ENCODE results near the gene MRPL4.

The MRPL4 gene

DNA sequence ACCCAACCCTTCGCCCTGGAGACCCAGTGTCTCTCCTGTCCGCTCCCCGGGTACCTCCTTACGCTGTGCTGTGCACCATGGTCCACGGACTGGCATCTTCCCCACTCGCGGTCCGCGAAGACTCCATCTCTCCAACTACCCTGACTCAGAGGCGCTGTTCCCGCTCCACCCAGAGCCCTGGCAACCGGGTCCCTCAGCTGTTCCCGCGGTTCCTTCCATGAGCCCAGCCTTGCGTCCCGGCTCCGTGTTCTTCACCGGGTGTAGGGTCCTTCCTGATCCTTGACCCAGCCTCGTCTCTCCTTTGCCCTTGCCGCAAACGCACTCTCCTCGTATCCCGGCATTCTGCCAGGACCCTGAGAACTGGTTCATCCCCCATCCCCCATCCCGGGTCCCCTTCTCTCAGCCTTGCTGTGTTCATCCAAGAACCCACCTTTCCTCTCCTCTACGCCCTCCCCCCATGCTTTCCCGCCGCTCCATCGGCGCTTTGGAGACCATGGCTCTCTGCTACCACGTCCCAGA lies 38.4 kb downstream of the MRPL4 start:
- DNase-seq = peak; percentile 24

DNA sequence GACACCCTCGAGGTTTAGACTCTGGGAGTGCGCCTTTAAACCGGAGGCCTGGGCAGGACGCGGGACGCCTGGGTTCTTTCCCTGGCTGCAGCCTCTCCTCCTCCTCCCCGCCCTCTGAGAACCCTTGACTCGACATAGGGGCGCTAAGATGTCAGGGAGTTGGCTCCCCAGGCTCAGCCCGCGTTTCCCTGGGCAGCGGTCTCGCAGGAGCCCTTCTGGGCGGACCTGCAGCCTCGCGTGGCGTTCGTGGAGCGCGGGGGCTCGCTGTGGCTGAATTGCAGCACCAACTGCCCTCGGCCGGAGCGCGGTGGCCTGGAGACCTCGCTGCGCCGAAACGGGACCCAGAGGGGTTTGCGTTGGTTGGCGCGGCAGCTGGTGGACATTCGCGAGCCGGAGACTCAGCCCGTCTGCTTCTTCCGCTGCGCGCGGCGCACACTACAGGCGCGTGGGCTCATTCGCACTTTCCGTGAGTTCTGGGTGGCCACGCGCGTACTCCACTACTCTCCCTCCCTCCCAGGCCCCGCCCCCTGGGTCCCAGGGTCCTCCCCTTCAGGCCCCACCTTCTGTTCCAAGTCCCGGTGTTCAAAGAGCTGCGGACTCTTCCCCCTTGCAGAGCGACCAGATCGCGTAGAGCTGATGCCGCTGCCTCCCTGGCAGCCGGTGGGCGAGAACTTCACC lies 39.0 kb downstream of the MRPL4 start:
- DNase-seq = peak; percentile 67

DNA sequence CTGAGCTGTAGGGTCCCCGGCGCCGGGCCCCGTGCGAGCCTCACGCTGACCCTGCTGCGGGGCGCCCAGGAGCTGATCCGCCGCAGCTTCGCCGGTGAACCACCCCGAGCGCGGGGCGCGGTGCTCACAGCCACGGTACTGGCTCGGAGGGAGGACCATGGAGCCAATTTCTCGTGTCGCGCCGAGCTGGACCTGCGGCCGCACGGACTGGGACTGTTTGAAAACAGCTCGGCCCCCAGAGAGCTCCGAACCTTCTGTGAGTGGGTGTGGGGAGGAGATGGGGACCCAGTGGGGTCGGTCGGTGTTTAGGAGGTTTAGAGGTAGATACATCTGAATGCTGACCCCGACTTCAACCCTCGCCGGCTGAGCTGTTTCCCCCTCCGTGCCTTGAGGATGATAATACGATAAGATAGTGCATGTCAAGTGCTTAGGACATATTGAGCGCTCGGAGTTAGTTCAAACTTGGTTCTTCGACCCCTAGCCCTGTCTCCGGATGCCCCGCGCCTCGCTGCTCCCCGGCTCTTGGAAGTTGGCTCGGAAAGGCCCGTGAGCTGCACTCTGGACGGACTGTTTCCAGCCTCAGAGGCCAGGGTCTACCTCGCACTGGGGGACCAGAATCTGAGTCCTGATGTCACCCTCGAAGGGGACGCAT lies 39.7 kb downstream of the MRPL4 start:
- no peak for DNase-seq

DNA sequence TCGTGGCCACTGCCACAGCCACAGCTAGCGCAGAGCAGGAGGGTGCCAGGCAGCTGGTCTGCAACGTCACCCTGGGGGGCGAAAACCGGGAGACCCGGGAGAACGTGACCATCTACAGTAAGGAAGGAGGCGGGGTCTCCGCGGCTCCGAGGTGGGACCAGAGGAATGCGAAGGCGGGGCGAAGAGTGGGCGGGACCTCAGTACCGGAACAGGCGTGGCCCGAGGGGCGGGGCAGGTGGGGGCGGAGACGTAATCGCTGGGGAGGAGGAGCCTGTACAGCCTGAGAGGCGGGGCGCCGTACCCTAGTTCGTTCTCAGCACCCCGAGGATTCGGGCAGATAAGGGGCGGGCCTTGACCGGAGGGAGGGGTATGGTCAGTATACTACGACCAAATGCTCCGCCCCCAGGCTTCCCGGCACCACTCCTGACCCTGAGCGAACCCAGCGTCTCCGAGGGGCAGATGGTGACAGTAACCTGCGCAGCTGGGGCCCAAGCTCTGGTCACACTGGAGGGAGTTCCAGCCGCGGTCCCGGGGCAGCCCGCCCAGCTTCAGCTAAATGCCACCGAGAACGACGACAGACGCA lies 40.3 kb downstream of the MRPL4 start:
- peak; percentile 89 for DNase-seq

DNA sequence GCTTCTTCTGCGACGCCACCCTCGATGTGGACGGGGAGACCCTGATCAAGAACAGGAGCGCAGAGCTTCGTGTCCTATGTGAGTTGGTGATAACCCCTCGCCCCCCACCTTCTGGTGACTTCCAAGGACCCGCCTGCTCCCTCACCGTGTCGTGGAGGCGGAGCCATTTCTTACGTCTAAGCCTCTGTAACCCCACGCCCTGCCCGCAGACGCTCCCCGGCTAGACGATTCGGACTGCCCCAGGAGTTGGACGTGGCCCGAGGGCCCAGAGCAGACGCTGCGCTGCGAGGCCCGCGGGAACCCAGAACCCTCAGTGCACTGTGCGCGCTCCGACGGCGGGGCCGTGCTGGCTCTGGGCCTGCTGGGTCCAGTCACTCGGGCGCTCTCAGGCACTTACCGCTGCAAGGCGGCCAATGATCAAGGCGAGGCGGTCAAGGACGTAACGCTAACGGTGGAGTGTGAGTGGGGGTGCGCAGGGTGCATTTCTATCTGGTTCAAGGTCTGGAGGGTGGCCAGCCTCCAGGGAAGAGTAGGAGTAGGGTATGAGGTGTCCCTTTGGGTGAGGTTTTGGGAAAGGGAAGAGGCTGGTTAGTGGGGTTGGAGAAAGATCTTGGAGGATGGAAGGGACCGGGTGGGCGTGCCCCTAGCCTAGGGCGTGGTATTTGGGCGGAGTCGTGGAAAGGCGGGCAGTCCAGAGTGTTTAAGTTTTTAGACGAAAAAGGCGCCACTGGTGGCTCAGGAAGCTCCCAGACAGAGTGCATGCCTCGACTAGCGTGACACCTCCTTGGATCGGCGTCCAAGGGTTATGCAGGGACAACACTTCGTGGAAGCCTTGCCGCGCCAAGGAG lies 41.0 kb downstream of the MRPL4 start:
- DNase-seq = peak; percentile 34

DNA sequence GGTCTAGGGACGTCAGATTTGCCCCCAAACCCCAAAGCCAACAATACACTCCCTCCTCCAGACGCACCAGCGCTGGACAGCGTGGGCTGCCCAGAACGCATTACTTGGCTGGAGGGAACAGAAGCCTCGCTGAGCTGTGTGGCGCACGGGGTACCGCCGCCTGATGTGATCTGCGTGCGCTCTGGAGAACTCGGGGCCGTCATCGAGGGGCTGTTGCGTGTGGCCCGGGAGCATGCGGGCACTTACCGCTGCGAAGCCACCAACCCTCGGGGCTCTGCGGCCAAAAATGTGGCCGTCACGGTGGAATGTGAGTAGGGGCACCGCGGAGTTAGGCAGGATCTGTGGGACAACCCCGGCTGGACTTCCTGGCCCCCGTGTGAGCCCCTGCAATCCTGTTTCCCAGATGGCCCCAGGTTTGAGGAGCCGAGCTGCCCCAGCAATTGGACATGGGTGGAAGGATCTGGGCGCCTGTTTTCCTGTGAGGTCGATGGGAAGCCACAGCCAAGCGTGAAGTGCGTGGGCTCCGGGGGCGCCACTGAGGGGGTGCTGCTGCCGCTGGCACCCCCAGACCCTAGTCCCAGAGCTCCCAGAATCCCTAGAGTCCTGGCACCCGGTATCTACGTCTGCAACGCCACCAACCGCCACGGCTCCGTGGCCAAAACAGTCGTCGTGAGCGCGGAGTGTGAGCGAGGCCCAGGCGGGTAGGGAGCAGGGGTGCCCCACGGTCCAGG lies 41.8 kb downstream of the MRPL4 start:
- no peak for DNase-seq

DNA sequence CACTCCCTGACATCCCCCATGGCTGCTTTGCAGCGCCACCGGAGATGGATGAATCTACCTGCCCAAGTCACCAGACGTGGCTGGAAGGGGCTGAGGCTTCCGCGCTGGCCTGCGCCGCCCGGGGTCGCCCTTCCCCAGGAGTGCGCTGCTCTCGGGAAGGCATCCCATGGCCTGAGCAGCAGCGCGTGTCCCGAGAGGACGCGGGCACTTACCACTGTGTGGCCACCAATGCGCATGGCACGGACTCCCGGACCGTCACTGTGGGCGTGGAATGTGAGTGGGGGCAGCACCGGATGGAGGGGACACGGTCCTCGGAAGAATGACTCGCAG lies 42.3 kb downstream of the MRPL4 start:
- peak; percentile 17 for DNase-seq

DNA sequence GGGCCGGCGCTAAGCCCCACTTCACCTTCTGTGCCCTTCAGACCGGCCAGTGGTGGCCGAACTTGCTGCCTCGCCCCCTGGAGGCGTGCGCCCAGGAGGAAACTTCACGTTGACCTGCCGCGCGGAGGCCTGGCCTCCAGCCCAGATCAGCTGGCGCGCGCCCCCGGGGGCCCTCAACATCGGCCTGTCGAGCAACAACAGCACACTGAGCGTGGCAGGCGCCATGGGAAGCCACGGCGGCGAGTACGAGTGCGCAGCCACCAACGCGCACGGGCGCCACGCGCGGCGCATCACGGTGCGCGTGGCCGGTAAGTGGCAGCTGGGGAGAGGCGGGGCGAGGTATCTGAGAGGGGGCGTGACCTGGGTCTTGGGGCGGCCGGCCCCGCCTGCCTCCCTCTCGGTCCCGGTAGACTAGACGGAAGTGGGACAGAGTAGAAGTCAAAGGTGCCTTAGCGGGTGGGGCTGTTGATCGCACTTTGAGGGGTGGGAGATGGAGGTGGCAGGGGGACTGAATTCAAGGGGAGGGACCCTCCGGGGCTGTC lies 43.4 kb downstream of the MRPL4 start:
- peak; percentile 66 for DNase-seq

DNA sequence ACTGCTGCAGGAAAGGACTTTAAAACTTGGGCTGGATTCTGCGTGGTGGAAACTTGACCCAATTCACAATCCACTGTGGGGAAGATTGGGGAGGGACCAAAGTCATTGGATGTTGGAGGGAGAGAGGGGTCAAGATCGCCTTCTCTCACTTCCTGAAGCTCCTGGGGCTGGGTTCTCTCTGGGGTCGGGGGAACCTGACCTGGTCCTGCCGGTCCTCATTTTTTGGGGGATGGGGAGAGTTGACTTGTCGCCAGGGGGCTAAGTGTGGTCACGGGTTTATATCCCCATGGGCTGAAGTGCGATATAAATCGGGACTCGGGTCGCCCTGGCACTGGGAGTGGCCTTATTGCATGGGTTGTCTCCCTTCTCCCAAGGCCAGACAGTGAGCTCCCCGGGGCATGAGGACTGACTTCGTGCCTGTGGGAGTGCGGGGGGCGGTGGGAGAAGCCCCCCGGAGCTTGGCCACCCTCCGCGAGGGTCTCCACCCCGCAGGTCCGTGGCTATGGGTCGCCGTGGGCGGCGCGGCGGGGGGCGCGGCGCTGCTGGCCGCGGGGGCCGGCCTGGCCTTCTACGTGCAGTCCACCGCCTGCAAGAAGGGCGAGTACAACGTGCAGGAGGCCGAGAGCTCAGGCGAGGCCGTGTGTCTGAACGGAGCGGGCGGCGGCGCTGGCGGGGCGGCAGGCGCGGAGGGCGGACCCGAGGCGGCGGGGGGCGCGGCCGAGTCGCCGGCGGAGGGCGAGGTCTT lies 44.0 kb downstream of the MRPL4 start:
- DNase-seq = no peak

DNA sequence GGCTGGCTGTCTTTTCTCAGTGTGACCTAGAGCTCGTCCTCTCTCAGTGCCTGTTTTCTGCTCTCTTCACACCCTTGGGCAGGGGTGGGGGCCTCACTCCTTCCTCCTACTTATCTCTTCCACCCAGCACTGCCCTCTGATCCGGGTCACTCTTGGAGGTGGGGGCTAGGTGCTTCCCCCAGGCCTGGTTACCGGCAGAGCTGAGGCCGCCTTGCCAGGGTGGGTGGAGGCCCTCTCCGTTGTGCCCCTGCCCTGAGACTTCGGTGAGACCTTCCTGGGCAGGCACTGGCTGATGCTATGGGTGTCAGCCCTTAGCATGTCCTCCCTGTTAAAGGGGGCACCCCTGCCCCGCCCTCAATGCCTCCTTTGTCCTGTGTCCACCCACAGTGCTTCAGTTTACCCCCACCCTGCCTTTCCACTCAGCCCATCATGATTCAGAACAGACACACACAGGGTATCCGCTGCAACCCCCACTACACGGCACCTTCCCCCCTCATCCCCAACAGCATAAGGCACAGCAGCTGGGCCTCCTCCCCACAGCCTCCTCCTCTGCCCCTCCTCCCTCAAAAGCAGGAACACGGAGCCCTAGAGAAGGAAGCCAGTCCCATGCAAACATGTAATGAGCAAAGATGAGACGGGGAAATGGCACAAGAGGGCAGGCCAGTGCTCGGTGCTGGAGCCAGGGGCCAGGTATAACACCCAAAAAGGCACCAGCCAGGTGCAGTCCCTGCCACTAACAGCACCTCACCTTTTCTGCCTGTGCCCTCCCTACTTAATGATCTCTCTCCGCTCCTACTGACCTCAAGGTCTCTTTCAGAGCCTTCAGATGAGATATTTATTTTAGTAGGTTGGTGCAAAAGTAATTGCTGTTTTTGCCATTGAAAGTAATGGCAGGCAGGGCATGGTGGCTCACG lies 47.8 kb downstream of the MRPL4 start:
- DNase-seq = no peak

DNA sequence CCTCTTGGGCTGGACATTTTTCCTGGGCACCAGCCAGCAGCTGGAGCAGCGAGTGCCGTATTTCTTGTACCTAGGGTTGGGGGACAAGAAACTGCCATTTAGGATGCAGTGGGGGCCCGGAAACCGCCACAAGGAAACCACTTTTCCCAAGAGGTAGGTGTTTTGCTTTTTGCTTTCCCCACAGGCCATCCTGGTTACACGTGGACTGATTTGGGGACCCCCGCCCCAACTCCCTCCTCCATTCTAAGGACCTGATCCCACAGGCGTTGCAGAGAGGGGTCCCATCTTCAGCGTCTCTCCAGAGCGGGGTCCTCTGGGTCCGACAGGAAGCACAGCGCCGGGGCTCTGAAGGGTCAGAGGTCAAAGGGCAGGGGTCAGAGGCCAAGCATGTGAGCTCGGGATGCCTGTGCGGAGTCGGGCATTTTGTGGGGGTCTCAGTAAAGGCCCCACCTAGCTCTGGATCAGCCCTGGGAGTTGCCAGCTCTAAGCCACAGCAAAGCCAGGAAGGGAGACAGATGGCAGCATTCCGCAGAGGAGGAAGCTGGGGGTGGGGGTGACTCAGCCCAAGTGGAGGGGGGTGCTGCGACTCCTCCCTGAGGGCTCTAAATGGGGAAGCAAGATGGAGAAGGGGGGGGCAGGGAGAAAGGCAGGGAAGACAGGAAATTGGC lies 53.3 kb downstream of the MRPL4 start:
- DNase-seq = no peak

DNA sequence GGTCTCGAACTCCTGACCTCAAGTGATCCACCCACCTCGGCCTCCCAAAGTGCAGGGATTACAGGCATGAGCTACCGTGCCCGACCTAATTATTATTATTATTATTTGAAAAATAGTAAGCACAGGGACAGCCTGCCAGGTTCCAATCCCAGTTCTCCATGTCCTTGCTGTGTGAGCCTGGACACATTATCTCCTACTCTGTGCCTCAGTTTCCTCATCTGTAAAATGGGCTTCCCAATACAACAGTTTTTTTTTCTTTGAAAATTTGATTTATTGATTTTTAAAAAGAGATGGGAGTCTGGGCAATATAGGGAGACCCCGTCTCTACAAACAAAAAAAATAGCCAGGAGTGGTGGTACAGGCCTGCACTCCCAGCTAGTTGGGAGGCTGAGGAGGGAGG lies 54.3 kb downstream of the MRPL4 start:
- DNase-seq = no peak

DNA sequence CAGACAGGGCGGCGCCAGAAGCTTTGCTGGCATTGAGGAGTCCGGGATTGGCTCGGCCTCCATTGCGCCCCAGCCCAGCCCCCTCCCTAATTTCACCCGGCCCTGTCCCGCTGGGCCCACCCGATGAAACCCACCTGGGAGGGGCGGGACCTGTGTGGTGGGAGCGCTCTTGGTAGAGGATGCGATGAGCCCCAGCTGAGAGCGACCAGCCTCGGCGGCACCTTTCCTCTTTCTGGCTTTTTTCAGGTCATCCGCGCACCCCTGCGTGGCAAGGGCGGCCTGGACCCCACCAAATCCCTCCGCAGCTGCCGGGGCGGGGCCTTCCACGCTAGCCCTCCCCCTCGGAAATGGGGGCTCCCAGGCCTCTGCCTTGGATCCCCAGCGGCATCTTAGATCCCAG lies 57.4 kb downstream of the MRPL4 start, which contains the start of gene ZGLP1:
Gene ZGLP1, minus strand, starts transcription at position 393 of the 400 bp plus-strand sequence.
- no peak for DNase-seq
